Keratinocyte (primary cell): ENCODE data around the gene IL5RA. TPM values are rescaled to one million over a fixed set of nuclear protein-coding genes. Genes with fewer than 3 reads are reported as not detected.

ENCODE experiments used
- DNase-seq: peaks from one replicate; pipeline ENCODE4 v3.0.0-alpha.2; 2011; ENCODE audit warnings: low read depth, missing footprints, low spot score
- FAIRE-seq: peaks from 2 replicates; lab custom pipeline; 2011; peaks lifted over from hg19 to GRCh38; lab: Jason Lieb, UNC
- H2AFZ ChIP-seq: 2 replicates; pipeline ENCODE4 v1.6.0; 2012; ENCODE audit warnings: low read length, control low read depth, inconsistent platforms; ENCODE audit not compliant: control insufficient read depth
- H3K27ac ChIP-seq: 2 replicates; pipeline ENCODE4 v1.5.1; 2011; ENCODE audit warnings: low read length; ENCODE audit not compliant: control insufficient read depth, insufficient read depth
- H3K27me3 ChIP-seq: 3 replicates; pipeline ENCODE4 v1.6.0; 2011; ENCODE audit warnings: low read length; ENCODE audit not compliant: control insufficient read depth, insufficient read depth; ENCODE audit errors: extremely low read depth
- H3K36me3 ChIP-seq, 2 experiments: 2 replicates in 1 of 2; 3 replicates in 1 of 2; pipeline ENCODE4 v1.5.1; 2011; ENCODE audit warnings: low read length in 2 of 2, mild to moderate bottlenecking in 1 of 2; ENCODE audit not compliant: control insufficient read depth in 2 of 2, insufficient read depth in 2 of 2; ENCODE audit errors: extremely low read depth in 1 of 2
- H3K4me1 ChIP-seq: 3 replicates; pipeline ENCODE4 v1.5.1; 2011; ENCODE audit warnings: low read length; ENCODE audit not compliant: control insufficient read depth, insufficient read depth; ENCODE audit errors: extremely low read depth
- H3K4me2 ChIP-seq: 3 replicates; pipeline ENCODE4 v1.6.0; 2011; ENCODE audit warnings: low read depth, low read length; ENCODE audit not compliant: control insufficient read depth, insufficient read depth; ENCODE audit errors: extremely low read depth
- H3K4me3 ChIP-seq, 3 experiments: fragments of 200-600 bp in 1 of 3; sonication (generic) in 1 of 3; 2 replicates in 2 of 3; 3 replicates in 1 of 3; pipeline ENCODE4 v1.5.1; 2011 to 2016; ENCODE audit warnings: low read length in 3 of 3, mild to moderate bottlenecking in 3 of 3, control low read depth in 2 of 3, inconsistent platforms in 1 of 3, low read depth in 1 of 3, mixed read lengths in 1 of 3, mixed run types in 1 of 3, moderate library complexity in 1 of 3; ENCODE audit not compliant: control insufficient read depth in 2 of 3, insufficient read depth in 2 of 3; ENCODE audit errors: extremely low read depth in 1 of 3
- H3K79me2 ChIP-seq: 2 replicates; pipeline ENCODE4 v1.6.0; 2012; ENCODE audit warnings: low read length; ENCODE audit not compliant: control insufficient read depth, insufficient read depth
- H3K9ac ChIP-seq: 3 replicates; pipeline ENCODE4 v1.6.0; 2011; ENCODE audit warnings: low read length; ENCODE audit not compliant: control insufficient read depth, insufficient read depth; ENCODE audit errors: extremely low read depth
- H3K9me1 ChIP-seq: 3 replicates; pipeline ENCODE4 v1.6.0; 2011; ENCODE audit warnings: low read length; ENCODE audit not compliant: control insufficient read depth, insufficient read depth; ENCODE audit errors: extremely low read depth
- H3K9me3 ChIP-seq: 2 replicates; pipeline ENCODE4 v1.5.1; 2012; ENCODE audit warnings: low read depth, low read length; ENCODE audit not compliant: control insufficient read depth
- H4K20me1 ChIP-seq: 3 replicates; pipeline ENCODE4 v1.6.0; 2011; ENCODE audit warnings: low read length; ENCODE audit not compliant: control insufficient read depth, insufficient read depth; ENCODE audit errors: extremely low read depth
- EZH2 ChIP-seq: IDR thresholded peaks from one replicate; pipeline ENCODE4 v1.6.1; 2012; ENCODE audit warnings: inconsistent platforms, mild to moderate bottlenecking, low read length, moderate library complexity
- dilution Hi-C: fragments of 300-500 bp; cut with MboI; formaldehyde crosslinking; loops from one replicate; pipeline ENCODE4 v1.7.0; 2020; ENCODE audit warnings: low sequenced_read_pairs; ENCODE audit not compliant: extremely low pct_ligation_motif_present
- polyA plus RNA-seq, 5 experiments: library from polyadenylated mRNA; depleted of rRNA in 3 of 5; stranded (reverse) in 3 of 5; stranded (forward) in 1 of 5; unstranded in 1 of 5; fragments of >200 nt; gene quantifications; 1 replicate in 1 of 5; 2 replicates in 3 of 5; 3 replicates in 1 of 5; pipeline versions ENCODE4 v1.2.1 to v1.2.3, GENCODE V29; 2011 to 2012; ENCODE audit warnings: missing spikeins in 2 of 5, low read depth in 1 of 5, low replicate concordance in 1 of 5
- TF ChIP-seq, protein P1 (sequence below), 3 experiments: IDR thresholded peaks in 1 of 3; conservative IDR thresholded peaks in 1 of 3; optimal IDR thresholded peaks in 1 of 3; 2 replicates in 2 of 3; 3 replicates in 1 of 3; pipeline versions ENCODE3 to v1.5.1; 2011; ENCODE audit warnings: low read length in 3 of 3, mild to moderate bottlenecking in 3 of 3, moderate library complexity in 2 of 3, control low read depth in 1 of 3, inconsistent platforms in 1 of 3; ENCODE audit not compliant: insufficient read depth in 2 of 3; ENCODE audit errors: extremely low read depth in 1 of 3

IL5RA gene
- polyA plus RNA-seq, 1 donor (not counting 4 experiments of a cell fraction or from before 2014, with no cell fraction given) = not detected

DNA sequence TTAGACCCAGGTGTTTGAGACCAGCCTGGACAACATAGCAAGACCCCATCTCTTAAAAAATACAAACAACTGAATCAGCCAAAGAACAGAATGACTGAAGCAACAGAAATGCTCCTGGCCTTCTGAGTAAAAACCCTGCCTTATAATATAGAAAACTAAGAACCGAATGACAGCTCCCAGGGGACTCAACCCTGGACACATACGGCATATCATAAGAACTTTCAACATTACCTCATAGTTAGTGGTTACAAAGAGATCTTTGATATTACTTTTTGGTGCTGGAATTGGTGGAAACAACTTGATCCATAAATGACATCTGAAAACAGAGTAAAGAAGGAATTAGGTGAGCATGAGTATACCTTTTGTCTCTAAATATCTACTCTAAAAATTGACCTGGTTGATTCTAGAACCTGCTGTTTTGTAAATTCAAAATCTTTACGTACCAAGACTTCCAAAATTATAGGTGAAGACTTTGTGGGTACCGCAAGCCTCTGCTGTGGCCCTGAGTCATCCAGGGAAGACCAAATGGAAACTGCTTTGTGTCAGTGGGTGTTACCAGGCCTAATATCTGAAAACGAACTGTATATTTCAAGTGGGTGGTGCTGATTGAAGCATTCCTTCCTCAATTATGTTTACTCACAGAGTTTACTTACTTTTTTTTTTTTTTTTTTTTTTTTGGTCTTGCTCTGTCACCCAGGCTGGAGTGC, 35.5 kb downstream of the IL5RA start:
- Histone ChIP-seq H3K27ac (no peak overlapping the region), H3K9ac (no peak overlapping the region), H3K4me3 (no peak overlapping the region), H3K4me2 (no peak overlapping the region), H3K9me1 (no peaks in the 10 kb centered on the region), H4K20me1 (no peaks in the 10 kb centered on the region), H2AFZ (no peak overlapping the region), H3K9me3 (no peaks in the 10 kb centered on the region), H3K36me3 (no peaks in the 10 kb centered on the region), H3K79me2 (no peaks in the 10 kb centered on the region), H3K27me3 (no peaks in the 10 kb centered on the region), H3K4me1 (no peaks in the 10 kb centered on the region)
- TF ChIP-seq, protein P1, sequence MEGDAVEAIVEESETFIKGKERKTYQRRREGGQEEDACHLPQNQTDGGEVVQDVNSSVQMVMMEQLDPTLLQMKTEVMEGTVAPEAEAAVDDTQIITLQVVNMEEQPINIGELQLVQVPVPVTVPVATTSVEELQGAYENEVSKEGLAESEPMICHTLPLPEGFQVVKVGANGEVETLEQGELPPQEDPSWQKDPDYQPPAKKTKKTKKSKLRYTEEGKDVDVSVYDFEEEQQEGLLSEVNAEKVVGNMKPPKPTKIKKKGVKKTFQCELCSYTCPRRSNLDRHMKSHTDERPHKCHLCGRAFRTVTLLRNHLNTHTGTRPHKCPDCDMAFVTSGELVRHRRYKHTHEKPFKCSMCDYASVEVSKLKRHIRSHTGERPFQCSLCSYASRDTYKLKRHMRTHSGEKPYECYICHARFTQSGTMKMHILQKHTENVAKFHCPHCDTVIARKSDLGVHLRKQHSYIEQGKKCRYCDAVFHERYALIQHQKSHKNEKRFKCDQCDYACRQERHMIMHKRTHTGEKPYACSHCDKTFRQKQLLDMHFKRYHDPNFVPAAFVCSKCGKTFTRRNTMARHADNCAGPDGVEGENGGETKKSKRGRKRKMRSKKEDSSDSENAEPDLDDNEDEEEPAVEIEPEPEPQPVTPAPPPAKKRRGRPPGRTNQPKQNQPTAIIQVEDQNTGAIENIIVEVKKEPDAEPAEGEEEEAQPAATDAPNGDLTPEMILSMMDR (optimal IDR thresholded peaks at IDR 0.05 in 1 of 3, IDR thresholded peaks at IDR 0.05 in 1 of 3, conservative IDR thresholded peaks at IDR 0.05 in 1 of 3; ENCODE audit: extremely low read depth in 1 of 3, insufficient read depth in 2 of 3, low read length in 3 of 3) = no peak
- no peak for TF ChIP-seq EZH2
- dilution Hi-C loops = no loop called here
- FAIRE-seq (no peak), DNase-seq (no peak)

DNA sequence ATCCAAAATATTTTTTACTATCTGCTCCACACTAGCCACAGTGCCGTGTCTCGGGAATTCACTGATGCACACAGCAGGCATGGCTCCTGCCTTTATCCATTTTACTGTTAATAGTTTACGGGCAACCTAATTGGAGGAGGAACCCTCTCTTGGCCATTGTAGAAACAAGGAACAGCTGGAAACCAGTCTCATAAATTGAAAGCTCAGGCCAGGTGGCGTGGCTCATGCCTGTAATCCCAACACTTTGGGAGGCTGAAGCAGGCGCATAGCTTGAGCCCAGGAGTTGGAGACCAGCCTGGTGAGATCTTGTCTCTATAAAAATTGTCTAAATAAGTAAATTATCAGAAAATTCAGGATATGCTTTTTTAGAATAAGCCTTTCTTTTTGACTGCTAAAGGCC, 39.0 kb downstream of the IL5RA start:
- FAIRE-seq = no peak
- Histone ChIP-seq H3K9me3 (no peaks in the 10 kb centered on the region), H3K4me1 (no peaks in the 10 kb centered on the region)

More for the DNA sequence above, 39.0 kb downstream of the IL5RA start:
- no peak overlapping the region for H2AFZ ChIP-seq
- H4K20me1 ChIP-seq = no peaks in the 10 kb centered on the region
- H3K27ac ChIP-seq = no peak overlapping the region
- dilution Hi-C loops = no loop called here
- H3K9me1 ChIP-seq = no peaks in the 10 kb centered on the region
- H3K79me2 ChIP-seq = no peaks in the 10 kb centered on the region
- H3K9ac ChIP-seq = no peak overlapping the region
- TF ChIP-seq, protein P1 (optimal IDR thresholded peaks at IDR 0.05 in 1 of 3, IDR thresholded peaks at IDR 0.05 in 1 of 3, conservative IDR thresholded peaks at IDR 0.05 in 1 of 3; ENCODE audit: extremely low read depth in 1 of 3, insufficient read depth in 2 of 3, low read length in 3 of 3) = no peak
- TF ChIP-seq EZH2 = no peak
- H3K36me3 ChIP-seq = no peaks in the 10 kb centered on the region
- H3K4me3 ChIP-seq = no peak overlapping the region
- DNase-seq = no peak
- H3K4me2 ChIP-seq = no peak overlapping the region
- no peaks in the 10 kb centered on the region for H3K27me3 ChIP-seq
